Hindlimb muscle (tissue), 1 donor: ENCODE measurements around the gene FBN2. TPM values are rescaled to one million over a fixed set of nuclear protein-coding genes. Genes with fewer than 3 reads are reported as not detected.
"Not testable (repeated sequence)": the region's sequence is repeated elsewhere in the genome, so short reads cannot be mapped to it uniquely, and the experiment has no call there.

Experiments
- DNase-seq: peaks from one replicate; pipeline ENCODE4 v3.0.0-alpha.2; 2013
- polyA plus RNA-seq: library from polyadenylated mRNA; unstranded; fragments of 120-200 nt; gene quantifications from one replicate; pipeline ENCODE4 v1.2.1, GENCODE V29; 2013; ENCODE audit not compliant: insufficient read length

Gene FBN2
- polyA plus RNA-seq, 1 donor, result 37.9 TPM

DNA sequence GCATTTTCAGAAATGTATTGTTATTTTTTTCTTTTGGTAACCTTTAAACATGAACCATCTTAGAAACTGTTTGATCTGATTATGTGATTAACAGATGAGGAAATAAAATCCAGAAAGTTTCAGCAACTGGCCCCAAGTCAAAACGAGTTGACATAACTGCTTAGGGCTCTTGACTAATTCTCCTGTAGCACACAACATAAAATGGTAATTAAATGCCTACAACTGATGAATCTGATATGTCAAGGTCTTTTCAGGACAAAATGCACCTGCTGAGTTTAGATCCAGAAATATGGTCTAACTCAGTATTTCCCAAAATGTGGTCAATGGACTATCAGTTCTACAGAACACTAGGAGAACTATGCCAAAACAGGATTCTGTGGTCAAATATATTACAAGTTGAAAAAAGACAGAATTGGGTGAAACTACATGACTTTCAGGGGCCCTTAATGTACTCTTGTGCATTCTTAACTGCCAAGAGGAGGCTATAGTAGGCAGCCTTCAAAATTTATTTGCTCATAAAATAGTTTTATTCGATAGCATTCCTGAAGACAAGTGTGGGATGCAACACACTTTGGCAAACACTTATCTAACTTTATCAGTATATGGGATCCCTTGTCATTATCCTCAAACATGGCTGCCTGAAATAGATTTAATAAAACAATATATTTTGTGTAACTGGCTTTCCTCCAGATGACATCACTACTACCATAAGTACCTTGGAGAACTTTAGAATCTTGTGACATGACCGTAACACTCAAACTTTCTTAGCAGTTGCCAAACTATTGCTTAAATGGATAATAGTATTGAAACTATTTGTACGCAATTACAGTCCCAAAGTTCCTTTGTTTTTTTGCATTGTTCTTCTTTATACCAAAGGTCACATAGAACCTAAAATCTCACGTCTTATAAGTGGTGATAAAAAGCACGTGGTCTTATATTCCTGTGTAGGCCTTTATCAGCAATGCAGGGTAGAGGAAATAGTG lies 59.4 kb downstream of the FBN2 start:
- no peak for DNase-seq

DNA sequence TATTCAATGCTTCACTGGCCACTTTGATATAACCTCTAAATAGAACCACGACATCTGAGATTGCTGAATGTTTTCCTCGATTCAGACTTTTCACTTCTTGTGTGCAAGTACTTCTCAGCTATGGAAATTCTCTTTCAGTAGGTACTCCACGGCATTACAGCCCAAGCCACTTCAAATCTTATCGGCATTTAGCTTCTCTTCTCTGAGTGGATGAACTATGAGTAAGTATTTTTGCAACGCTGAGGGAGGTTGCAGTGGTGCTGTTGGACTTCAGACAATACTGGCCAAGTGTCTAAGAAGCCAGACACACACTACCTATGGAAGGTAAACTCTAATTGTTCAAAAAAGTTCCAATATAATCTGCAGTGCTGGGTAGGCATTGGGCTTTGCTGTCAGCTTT lies 60.1 kb downstream of the FBN2 start:
- DNase-seq, result no peak

DNA sequence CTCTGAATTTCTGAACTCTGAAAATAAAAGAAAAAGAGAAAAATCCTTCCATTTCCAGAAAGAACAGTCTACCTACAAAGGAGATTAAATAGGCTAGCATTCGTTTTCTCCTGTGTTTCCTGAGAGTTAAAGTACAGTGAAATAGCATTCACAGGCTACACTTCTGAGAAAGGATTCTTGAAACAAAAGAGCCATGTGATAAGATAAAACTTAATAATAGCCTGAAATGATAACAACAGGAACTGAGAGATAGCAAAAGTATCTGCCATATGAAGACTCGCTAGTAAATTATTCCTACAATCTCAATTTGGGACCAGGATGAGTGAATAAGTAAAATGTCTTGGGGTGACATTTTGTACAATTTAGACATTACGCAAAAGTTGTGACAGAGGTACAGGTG lies 62.4 kb downstream of the FBN2 start:
- DNase-seq, result no peak

DNA sequence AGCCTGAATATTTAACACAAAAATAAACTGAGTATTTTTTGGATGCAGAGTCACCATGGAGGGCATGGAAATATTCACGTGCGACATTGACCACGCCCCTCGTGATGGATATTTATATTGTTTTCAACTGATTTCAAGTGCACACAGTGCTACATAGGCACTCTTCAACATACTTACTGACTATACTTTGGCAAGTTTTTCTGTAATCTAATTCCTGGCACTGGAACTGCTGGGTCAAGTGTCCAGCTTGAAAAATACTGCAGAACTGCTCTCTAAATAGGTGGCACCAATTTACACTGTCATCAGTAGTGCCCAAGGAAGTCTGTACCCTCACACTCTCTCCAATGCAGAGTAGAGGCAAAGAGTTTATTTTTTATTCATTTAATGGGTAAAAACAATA lies 65.1 kb downstream of the FBN2 start:
- DNase-seq, result no peak

DNA sequence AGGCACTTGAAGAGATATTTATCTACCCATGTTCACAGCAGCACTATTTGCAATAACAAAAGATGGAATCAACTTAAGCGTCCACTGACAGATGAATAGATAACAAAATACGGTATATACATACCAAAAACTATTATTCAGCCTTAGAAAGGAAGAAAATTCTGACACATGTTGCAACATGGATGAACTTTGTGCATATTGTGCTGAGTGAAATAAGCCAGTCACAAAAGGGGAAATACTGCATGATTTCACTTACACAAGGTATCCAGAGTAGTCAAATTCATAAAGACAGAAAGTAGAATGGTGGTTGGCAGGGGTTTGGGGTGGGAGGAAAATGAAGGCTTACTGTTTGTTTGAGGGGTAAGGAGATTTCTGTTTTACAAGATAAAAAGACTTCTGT lies 66.0 kb downstream of the FBN2 start:
- DNase-seq, result no peak

DNA sequence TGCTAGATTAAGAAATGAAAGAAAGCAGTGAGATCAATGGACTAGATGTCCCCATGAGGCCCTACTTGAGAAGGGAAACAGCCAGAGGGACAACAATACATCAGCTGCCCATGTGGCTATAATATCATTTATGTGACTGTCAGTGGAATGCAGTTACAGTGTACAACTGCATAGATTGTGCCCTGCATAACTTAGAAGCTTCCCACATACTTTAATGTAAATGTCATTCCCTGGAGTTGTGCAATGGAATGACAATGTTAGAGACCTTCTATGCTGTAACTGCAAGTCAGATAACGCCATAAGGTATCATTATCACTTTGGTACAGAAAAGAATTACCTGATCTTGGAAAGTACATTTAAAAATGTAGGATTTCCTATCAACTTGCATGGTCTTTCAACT lies 67.4 kb downstream of the FBN2 start:
- no peak for DNase-seq

DNA sequence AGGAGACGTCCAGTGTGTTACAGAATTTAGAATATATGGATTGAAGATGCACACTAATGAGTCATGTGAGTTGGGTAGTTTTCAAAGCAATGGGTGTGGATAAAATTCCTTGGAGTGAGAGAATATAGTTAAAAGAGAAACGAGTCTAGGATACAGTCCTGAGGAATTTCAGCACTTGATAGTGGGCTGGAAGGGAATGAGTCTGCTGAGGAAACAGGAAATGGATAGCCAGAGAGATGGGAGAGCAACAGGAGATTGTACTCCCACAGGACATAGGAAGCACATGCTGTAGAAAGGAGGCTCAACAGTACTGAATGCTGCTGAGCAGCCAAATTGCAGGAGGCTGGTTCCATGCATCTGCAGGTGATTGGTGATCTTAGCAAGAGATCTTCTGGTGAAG lies 68.1 kb downstream of the FBN2 start:
- DNase-seq, result no peak

DNA sequence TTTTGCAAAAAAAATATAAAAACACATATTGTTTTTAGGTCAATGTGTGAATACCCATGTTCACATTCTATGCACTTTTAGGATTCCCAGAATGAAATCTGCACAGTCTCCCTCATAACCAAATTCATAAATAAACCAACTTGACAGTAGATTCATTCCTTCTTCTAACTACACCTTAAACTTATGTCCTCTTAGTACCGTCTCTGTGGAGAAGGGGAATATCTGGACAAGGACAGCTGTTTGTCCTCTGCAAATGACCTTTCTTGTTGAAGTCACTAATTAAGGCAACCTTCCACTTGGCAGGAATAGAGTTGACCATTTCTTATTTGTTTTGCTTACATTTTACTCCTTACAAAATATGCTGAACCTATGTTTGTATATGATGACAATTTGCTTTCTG lies 71.1 kb downstream of the FBN2 start:
- DNase-seq, result no peak

DNA sequence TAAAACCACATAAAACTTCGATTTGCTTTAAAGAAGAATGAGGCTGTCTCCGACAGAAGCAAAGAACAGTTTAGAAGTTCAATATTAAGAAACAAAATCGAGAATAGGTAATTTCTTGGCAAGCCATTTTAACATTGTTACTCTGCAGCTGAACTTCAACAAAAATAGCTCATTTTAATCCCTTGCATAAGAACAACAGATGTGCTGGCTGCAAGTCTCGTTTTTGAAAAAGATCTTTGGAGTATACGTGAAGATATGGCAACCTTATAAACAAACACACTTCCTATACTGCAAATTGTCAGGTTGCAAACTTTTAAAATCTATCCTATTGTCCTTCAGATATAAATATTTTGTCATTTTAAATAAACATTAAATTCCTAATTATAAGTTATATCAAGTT lies 71.5 kb downstream of the FBN2 start:
- peak; percentile 78 for DNase-seq

DNA sequence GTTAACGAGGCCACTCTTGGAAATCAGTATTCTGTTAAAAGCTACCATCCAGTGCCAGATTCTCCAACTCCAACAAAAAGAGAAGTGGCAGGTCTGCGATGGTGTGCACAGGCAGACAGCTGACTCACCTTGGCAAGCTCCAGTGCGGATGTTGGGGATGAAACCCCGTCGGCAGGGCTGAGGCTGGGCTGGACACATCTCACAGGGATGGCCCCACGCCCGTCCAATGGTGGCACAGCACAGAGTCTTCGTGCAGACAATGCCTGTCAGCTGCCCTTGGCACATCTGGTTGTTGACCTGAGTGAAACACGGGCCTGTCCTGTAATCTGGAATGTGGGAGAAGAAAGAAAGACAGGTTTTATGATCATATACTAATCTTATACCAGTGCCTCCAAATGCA lies 73.4 kb downstream of the FBN2 start:
- DNase-seq, result no peak

DNA sequence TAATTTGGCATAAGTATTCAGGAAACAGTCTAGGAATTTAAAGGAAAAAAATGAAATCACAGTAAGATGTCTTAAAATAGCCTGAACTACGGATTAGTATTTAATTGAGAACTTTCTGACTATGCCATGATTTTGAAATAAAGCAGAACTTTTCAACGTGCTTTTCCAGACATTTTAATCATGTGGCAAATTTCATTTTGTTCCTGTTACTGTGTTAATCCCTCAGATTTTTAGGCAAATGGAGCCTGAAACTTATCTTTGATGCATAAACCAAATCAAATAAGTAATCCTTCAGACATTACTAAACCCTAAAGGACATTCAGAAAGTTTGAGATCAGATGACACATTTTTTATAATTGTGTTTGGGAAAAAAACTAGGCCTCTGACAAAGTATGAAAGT lies 75.7 kb downstream of the FBN2 start:
- DNase-seq, result no peak

DNA sequence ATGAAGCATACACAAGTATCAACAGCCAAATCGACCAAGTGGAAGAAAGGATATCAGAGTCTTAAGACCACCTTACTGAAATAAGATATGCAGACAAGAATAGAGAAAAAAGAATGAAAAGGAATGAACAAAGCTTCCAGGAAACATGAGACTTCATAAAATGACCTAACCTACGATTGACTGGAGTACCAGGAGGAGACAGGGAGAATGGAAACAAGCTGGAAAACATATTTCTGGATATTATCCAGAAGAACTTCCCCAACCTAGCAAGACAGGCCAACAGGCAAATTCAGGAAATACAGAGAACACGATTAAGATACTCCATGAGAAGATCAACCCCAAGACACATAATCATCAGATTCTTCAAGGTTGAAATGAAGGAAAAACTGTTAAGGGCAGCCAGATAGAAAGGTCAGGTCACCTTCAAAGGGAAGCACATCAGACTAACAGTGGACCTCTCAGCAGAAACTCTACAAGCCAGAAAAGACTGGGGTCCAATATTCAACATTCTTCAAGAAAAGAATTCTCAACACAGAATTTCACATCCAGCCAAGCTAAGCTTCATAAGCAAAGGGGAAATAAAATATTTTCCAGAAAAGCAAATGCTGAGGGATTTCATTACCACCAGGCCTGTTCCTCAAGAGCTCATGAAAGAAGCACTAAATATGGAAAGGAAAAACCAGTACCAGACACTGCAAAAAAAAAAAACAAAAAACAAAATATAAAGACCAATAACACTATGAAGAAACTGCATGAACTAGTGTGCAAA lies 80.7 kb downstream of the FBN2 start:
- not testable (repeated sequence) for DNase-seq

DNA sequence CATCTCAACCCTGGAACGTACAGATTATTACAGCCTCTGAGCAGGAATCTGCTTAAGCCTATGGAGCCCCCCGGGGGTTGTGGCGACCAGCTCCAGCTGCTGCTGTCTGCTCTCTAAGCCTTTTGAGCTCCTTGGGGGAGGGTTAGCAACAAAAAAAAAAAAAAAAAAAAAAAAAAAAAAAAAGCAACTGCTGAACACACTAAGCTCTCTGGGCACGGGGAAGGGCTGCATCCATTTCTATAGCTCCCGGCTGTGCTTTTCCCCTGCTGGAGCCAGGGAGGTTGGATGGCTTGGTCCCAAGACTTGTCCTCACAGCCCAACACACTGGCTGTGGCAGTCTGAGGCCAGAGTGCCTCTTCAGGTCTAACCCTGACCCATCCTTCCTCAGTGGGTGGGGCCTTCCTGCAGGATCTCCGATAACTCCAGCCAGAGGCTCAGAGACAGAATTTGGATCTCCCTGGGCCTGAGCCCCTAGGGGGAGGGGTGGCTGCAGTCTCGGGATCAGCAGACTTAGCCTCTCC lies 82.1 kb downstream of the FBN2 start:
- no peak for DNase-seq

DNA sequence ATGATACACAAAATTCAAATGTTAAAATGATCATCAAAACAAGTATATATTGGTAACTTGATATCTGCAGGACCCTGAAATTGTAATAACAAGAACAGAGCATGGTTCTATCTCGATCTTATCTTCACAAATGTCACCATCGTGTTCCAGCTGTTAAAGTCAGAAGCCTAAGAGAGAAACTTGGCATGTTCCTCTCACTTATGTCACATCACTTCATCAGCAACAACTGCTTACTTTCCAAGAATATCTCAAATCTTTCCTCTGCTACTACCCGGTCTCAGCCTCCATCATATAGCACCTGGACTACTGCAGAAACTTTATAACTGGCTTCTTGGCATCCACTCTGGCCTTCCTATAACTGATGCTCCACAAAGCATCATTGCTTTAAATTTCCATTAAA lies 84.9 kb downstream of the FBN2 start:
- DNase-seq, result no peak

DNA sequence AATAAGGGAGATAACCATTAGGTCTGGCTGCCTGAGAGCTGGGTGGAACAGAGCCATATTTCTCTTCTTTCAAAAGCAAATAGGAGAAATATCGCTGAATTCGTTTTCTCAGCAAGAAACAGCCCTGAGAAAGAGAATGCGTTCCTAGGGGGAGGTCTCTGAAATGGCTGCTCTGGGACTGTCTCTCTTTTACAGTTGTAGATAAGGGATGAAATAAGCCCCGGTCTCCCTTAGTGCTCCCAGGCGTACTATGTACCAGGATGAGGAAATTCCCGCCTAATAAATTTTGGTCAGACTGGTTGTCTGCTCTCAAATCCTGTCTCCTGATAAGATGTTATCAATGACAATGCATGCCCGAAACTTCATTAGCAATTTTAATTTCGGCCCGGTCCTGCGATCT lies 90.8 kb downstream of the FBN2 start:
- DNase-seq, result not testable (repeated sequence)

DNA sequence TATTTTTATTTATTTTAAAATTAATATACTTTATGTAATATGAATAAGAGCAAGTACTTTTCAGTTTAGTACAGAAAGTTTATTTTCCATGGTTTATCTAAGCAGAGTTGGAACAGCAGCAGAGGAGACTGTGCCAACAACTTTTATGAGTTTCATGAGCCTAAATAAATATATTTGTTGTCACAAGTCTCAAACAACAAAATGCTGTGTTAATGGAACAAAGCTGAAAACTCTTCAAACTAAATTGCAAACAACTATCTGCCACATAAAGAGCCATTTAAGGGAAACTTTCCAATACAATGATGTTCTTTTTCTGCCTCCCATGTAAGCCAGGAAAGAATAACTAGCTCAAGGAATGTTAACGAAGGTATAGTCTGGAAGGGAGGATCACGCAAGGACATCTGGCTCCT lies 96.1 kb downstream of the FBN2 start:
- peak; percentile 43 for DNase-seq

DNA sequence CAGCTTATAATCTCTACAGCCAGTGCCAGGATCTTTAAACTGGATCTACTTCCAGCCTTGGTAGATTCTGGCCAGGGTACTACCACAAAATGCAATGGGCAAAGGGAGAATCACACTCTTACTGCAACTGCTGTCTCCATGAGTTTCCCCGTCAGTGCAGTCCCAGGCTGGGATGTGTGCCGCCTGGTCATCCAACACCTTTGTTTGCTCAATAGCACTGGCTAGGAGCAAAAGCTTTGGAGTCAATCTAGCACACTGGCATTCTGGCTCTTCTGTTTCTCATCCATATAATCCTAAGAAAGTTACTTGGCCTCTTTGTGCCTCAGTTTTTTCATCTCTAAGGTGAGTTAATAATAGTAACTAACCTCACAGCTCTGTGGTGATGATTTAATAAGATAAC lies 96.9 kb downstream of the FBN2 start:
- no peak for DNase-seq

DNA sequence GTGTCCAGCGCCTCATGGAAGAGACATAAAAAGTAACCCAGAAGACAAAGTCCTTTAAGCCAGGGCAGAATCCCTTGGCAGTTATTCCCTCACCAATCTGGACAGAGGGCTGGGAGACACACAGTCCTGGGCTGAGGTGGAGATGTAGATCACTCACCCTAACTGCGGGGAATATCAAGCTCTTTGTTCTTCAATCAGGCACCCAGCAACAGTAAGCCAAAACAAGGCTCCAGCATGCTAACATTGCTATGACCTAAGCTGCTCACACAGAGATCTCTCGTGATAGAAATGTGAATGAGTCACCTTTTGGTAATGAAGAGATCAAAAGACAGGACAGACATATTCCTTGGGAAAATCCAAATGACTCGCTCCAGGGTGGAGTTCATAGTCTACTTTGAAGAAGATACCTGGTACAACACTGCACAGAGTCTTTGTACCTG lies 101.3 kb downstream of the FBN2 start:
- DNase-seq, result no peak

DNA sequence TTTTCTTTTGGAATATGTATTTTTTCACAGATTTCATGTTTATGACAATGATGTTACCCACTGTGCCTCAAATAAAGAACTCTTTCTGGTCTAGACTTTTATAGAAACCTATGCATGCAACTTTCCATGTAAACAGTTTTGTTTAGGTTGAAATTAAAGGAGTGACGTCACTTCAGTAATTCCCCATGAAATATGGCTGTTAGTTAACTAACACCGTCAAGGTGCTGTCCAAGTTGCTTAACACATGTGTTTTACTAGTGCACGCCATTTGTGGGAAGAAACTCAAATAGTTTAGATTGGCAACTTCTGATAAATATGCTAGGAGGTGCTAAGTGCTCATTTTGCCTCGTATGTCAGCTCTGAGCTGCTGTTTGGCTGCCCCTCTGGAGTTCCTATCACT lies 102.2 kb downstream of the FBN2 start:
- DNase-seq, result no peak

DNA sequence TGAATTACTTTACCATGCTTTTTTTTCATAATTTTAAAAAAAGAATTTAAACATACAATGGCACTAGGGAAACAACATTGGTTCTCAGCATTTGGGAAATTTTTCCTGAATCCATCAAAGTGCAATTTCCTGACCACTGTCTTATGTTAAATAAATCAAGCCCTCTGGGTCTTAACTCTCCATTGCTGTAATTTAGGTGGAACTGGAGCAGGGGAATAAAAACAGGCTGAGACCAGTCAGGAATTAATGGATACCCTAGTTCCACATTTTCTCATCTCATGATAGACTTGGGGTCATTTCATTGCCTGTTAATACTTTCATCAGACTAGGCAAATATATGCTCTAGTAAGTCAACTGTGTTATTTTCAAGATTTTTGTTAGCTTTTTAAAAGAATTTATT lies 103.1 kb downstream of the FBN2 start:
- DNase-seq, result peak; percentile 42

DNA sequence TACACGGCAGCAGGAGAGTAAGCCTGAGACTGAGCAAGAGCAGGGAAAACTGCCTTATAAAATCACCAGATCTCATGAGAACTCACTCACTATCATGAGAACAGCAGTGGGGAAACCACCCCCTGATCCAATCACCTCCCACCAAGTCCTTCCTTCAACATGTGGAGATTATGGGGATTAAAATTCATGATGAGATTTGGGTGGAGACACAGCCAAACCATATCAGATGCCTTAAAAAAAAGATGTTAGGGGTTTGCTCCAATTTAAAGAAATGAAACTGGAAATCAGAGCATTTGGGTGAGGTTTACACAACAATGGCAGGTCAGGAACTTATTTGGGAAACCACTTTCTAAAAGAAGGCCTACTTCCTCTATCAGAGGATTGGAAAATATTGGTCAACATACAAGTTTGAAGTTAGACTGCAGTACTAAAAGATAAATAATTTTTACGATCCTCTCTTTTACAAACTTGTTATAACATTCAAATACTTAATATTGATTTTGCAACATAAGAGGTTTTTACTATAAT lies 105.1 kb downstream of the FBN2 start:
- DNase-seq, result no peak

DNA sequence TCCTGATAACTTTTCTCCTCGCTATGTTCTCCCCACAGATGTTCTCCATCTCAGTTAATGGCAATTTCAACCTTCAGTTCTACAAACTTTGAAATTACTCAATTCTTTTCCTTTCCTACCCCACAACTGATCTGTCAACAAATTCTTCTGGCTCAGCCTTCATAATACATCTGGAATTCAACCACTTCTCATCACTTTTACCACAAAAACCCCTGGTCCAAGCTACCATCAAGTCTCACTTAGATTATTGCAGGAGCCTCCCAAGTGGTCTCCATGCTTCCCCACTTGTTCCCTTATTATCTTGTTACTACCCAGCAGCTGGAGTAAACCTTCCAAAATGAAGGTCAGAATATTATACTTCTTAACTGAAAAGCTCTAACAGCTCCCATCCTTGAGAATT lies 110.1 kb downstream of the FBN2 start:
- DNase-seq, result no peak

DNA sequence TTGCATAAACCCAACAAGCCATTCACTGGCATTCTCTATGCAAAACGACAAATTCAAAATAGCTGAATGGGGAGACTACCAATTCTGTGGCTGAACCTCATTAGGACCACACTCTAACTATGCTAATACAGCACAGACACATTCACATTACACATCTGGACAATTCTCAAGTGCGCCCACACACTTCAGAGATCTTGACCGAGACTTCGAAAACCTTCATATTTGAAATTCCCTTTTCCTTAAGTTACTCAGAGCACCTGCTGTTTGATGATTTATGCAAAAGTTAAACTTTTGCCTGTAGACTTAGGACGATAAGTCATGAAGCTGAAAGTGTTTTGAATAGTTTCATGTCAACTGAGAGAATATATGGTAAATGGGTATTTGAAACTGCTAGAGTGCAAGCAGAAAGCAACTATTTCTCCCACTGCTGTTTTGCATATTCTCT lies 111.9 kb downstream of the FBN2 start:
- DNase-seq, result no peak
